ENCODE results near the gene C17orf58.

DNA sequence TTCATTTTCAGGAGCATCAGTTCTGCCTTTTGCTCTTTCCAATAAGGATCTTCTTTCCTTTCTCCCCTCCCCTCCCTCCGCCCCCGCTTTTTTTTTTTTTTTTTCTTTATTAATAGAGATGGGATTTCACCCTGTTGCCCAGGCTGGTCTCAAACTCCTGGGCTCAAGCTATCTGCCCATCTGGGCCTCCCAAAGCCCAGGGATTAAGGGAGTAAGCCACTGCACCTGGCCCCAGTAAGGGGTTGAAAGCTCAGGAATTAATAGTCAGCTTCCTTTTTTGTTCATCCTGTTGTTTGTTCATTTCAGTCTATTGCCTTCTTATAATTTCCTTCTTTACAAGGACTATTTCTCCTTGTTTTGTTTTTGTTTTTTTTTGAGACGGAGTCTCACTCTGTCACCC is 7.9 kb upstream of the C17orf58 start:
- TF ChIP-seq NFRKB (IDR thresholded peaks at IDR 0.05; ENCODE audit: low read depth) (no peak), ARHGAP35 (IDR thresholded peaks at IDR 0.05; ENCODE audit: partially characterized antibody) (no peak), KDM5B (IDR thresholded peaks at IDR 0.05; ENCODE audit: insufficient replicate concordance, low read depth, low read length) (no peak), SMAD1 (IDR thresholded peaks at IDR 0.05; ENCODE audit: low read depth, low read length, partially characterized antibody) (no peak), SMC3 (conservative IDR thresholded peaks at IDR 0.05; ENCODE audit: insufficient read depth, low read depth, low read length) (no peak), FOXJ3 (CRISPR knock-in tag; IDR thresholded peaks at IDR 0.05) (no peak), TEAD4 (IDR thresholded peaks at IDR 0.05; ENCODE audit: low read length) (no peak), TEAD4 (CRISPR knock-in tag; IDR thresholded peaks at IDR 0.05; ENCODE audit: borderline replicate concordance) (no peak), NRF1 (conservative IDR thresholded peaks at IDR 0.05 in 1 of 2, IDR thresholded peaks at IDR 0.05 in 1 of 2) (no peak)
